RPMI8226 (cell line): ENCODE data around the gene OR6K2.
A peak's percentile ranks its signal among the peaks of the same experiment; 100 is the strongest.

ENCODE experiments used
- DNase-seq: peaks from one replicate; pipeline ENCODE4 v3.0.0-alpha.2; 2015

OR6K2 gene

DNA sequence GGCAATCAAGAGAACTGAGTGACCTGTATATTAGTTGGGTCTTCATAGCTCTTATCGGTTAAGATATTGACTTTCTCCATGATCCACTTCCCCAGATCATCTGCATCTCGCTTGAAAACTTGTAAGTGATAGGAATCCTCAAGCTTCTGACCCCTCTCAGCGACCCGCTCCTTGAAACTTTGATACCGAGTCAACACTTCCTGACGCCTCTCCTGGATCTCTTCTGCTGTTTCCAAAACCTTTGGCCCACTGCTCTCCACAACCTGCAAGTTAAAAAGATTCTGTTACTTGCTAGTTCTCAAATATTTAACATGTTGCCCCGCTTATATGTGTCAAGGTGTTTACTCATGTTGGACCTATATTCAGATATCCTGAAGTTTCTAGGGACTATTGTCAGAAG, 15.4 kb downstream of the OR6K2 start:
- no peak for DNase-seq

GRCh38 chr1:158681606-158682005, 18.8 kb downstream of the OR6K2 start:
- DNase-seq: no peak

DNA sequence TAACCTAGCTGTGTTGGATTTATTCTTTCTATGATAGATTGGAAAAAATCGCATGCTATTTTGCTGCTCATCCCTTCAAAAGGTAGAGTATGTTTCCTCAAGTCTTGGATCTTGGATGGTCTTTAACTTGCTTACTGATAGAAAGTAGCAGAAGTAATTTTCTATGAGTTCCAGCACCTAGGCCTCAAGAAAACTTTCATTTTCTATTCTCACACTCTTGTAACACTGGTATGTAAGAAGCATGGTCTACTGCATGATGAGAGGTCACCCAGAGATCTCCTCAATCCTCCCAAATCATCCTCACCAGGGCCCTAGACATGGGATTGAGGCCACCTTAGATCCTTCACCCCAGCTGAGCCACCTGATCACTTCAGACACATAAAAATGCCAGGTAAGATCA, 21.2 kb downstream of the OR6K2 start:
- DNase-seq: no peak

DNA sequence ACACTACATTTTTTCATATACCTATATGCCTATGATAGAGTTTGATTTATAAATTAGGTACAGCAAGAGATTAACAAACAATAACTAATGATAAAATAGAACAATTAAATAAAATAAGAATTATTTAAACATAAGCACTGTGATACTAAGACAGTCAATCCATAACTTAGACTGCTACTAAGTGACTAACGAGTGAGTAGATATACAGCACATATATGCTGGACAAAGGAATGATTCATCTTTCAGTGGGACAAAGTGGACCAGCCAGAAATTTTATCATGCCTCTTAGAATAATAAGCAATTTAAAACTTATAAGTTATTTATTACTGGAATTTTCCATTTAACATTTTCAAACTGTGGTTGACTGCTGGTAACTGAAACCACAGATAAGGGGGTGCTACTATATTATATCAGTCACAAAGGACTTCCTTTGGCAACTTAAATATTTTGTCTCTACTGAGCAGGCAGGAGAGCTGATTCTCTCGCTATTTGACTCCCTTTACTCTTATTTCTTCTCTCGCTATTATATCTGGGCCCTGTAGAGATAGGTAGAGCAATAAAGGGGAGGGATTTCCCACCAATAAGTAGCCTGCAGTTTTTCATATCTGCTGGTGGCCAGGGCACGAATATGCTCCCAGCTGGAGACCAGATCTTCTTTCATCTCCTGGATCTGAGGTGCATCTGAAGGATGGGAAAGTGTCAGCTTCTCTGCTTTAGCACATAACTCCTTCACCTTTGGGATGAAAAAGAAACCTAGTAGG, 24.7 kb downstream of the OR6K2 start:
- no peak for DNase-seq

DNA sequence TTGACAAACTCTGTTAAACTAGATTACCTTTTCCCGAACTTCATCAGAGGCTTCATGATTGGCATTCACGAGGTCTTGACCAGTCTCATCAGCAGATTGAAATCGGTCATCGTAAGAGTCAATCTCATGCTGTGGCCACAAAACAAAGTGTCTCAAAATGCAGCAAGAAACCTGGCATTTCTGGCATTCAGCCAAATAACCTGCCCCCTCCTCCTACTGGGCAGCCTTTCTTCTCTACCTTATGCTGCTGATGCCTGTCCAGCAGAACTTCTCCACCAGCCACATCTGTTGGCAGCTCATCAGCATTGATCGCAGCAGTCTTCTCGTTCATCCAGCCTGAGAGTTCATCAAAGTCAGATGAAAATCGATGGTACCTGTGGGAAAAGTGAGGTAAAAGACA, 26.1 kb downstream of the OR6K2 start:
- no peak for DNase-seq

DNA sequence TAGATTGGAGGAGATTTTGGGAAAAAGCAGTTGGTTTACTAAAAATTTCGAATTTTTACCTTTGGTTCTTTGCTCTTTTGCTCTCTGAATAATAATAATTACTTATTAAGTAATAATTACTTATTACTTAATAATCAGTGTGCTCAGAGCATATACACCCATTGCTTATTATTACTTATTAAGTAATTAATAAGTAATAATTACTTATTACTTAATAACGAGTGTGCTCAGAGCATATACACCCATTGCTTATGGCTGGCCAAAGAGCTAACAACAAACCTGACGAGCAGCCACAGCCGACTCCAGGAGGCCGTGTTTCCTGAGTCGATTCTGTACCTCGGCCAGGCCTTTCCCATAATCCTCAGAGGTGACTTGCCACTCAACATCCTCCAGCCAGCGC, 34.4 kb downstream of the OR6K2 start:
- no peak for DNase-seq

DNA sequence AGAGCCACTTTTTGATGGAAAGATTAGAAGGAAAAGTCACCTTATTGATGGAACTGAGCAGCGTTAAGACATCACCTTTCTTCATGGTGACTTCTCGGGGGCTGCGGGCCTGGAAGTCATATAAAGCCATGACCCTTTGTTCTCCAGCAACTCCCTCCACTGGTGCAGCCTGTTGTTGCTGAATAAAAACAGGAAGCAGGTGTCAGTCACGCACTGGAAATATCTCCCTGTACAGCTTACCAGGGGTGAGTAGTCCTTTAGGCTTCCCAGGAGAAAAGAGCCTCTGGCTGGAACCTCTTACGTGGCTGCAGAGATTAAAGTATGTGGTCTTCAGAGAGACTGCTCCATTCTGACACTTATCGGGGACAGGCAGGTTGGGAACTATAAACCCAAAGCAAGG, 45.9 kb downstream of the OR6K2 start:
- DNase-seq: peak; percentile 11

DNA sequence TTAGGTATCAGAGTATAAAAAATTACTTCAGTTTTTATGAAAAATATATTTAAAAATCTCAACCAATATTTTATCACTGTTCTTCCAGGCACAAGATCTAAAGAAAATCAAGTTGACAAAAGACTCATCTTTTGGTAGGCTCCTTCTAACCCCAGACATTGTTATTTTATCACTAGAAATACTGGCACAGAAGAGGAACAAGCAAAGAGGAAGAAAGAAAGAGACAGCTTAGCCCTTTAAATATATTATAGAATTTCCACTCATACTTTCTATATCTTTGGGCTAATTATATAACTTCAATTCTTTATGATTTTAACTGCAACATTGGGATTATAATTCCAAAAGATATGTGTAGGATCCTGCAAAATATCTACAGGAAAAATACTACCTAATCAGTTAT, 46.4 kb downstream of the OR6K2 start:
- DNase-seq: no peak

- peak; percentile 29 for DNase-seq
Measured at GRCh38 chr1:158652721-158653334, 47.6 kb downstream of the OR6K2 start.
